Cardiac fibroblast (primary cell): Measurements from ENCODE around the gene PIGS.
"Not testable (repeated sequence)": the region's sequence is repeated elsewhere in the genome, so short reads cannot be mapped to it uniquely, and the experiment has no call there.

Experiments used
- DNase-seq, 2 donors: peaks; one replicate each; pipeline versions ENCODE4 v3.0.0 to v3.0.0-alpha.2; 2010; ENCODE audit warnings: low read depth in 2 of 2
- H3K4me3 ChIP-seq, 2 donors: replicated peaks in 1 of 2; 1 replicate in 1 of 2; 2 replicates in 1 of 2; pipeline ENCODE4 v1.5.1; 2011; ENCODE audit warnings: low read depth in 2 of 2, low read length in 2 of 2, mild to moderate bottlenecking in 2 of 2, moderate library complexity in 1 of 2
- TF ChIP-seq, protein P1 (sequence below): IDR thresholded peaks from one replicate; pipeline ENCODE4 v1.5.1; 2011; ENCODE audit warnings: low read depth, mild to moderate bottlenecking, low read length, inconsistent platforms

PIGS gene

DNA sequence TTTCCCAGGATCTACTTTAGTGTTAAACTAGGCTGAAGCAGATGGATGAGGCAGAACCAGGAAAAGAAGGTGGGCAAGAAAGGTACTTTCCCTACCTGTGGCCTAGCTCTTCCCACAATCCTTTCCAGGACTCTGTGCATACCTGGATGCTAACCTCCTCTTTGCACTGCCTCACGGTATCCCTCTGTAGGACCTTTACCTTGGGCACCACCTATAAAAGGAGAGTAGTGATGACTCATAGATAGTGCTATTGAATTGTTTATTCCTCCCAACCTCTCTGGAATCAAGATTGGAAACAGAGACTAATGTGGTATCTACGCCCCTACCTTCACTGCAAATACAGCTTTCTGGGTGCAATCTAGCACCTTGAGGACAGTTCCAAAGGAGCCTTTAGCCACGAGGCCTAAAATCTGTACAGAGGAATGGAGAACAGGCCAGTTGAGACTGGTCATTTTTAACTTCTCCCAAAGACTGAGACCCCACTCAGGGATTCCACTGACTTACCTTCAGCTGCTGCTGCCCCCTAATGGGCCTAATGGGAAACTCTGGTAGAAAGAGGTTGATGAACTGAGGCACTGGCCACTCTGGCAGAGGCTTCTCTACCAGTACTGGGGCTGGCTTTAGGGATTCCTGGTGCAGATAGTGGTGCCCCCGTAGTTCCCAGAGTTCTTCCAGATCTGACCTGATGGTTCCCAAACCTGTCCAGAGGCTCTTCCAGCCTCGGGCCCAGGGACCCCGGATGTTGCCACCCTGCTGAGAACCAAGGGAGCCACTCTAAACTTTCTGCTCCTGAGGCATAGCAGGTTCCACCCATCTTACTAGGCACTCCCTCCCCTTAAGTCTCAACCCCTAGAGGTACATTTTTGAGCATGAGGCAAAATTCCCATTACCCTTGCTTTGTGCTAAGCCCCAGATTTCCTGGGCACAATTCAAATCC is 41.9 kb upstream of the PIGS start:
- TF ChIP-seq, protein P1, sequence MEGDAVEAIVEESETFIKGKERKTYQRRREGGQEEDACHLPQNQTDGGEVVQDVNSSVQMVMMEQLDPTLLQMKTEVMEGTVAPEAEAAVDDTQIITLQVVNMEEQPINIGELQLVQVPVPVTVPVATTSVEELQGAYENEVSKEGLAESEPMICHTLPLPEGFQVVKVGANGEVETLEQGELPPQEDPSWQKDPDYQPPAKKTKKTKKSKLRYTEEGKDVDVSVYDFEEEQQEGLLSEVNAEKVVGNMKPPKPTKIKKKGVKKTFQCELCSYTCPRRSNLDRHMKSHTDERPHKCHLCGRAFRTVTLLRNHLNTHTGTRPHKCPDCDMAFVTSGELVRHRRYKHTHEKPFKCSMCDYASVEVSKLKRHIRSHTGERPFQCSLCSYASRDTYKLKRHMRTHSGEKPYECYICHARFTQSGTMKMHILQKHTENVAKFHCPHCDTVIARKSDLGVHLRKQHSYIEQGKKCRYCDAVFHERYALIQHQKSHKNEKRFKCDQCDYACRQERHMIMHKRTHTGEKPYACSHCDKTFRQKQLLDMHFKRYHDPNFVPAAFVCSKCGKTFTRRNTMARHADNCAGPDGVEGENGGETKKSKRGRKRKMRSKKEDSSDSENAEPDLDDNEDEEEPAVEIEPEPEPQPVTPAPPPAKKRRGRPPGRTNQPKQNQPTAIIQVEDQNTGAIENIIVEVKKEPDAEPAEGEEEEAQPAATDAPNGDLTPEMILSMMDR = peak; percentile 75
- DNase-seq = peak; percentile 49 to 59
- no peak overlapping the region for H3K4me3 ChIP-seq

DNA sequence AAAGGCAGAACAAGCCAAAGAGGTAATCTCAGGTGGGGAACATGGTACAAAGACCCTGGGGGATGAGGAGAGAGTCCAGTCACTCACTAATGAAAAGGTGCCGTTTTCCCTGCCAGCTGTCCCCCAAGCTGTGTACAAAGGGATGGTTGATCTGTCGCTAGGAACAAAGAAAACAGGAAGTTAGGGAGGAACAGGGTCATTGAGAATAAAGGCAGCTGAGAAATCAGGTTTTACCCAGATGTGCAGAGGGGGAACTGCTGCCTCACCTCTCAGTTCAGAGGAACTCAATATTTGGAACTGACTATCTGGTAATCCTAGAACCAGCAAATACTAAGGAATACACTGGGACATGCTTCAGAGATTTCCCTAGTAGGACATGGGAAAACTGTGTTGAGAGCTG is 41.2 kb upstream of the PIGS start:
- DNase-seq = no peak
- H3K4me3 ChIP-seq = no peak overlapping the region
- TF ChIP-seq, protein P1 = no peak

DNA sequence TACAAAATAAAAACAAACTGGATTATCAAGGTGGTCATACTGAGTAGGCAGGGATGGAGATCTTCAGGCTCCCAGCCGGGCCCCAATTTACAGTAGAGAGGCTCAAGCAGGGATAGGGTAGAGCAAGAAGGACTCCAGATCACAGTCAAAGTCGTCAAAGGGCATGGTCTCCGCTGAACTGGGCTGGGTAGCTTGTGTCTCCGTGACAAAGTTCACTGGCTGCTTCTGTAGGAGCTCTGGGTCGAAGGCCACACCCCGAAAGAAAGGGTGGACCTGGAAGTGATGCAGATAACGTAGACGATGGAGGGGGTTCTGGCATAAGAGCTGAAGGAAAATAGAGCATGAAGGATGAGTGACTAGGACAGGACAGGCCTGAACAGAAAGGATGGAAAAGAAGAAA is 39.1 kb upstream of the PIGS start:
- TF ChIP-seq, protein P1 = no peak
- no peak for DNase-seq
- H3K4me3 ChIP-seq = no peak overlapping the region

DNA sequence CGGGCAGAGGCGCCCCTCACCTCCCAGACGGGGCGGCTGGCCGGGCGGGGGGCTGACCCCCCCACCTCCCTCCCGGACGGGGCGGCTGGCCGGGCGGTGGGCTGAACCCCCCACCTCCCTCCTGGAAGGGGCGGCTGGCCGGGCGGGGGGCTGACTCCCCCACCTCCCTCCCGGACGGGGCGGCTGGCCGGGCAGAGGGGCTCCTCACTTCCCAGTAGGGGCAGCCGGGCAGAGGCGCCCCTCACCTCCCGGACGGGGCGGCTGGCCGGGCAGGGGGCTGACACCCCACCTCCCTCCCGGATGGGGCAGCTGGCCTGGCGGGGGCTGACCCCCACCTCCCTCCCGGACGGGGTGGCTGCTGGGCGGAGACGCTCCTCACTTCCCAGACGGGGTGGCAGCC is 32.7 kb upstream of the PIGS start:
- not testable (repeated sequence) for DNase-seq, H3K4me3 ChIP-seq

DNA sequence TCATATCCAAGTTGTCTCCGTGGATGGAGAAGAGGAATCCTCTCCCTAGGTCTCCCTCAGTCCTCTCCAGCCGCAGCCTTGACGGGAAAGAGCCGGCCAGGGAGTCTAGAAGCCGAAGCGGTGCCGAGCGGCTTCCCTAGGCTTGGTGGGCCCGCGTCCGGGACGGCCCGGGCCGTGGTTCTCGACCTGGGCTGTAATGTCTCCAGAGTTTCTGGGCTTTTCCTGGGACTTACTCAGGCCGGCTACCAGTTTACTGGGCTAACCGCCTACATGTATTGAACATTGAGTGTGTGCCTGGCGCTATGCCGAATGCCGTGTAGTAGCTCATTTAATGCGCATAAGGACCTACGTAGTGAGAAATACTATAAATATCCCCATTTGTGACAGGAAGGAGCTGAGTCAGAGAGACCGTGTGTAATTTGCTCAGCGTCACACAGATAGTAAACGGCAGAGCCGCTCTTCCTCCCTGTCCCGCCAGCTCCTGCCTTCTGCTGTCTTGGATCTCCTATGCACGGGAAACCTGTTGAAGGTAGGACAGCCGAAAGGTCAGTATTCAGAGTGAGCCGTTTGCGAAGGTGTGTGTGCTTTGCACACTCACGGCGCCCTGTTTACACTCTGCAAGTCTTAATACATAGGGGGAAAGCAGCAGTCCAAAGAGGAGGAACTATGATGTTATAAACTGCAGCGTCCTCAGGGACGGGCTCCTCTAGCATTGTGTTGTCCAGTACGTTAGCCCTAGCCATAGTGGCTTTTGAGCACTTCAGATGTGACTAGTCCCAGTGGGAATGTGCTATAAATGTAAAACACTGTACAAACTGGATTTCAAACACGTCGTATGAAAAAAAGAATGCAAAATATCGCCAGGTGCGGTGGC is 28.2 kb upstream of the PIGS start:
- TF ChIP-seq, protein P1 = no peak
- peak; percentile 87 to 95 for DNase-seq
- H3K4me3 ChIP-seq = peak overlapping the region; percentile 77 to 80

DNA sequence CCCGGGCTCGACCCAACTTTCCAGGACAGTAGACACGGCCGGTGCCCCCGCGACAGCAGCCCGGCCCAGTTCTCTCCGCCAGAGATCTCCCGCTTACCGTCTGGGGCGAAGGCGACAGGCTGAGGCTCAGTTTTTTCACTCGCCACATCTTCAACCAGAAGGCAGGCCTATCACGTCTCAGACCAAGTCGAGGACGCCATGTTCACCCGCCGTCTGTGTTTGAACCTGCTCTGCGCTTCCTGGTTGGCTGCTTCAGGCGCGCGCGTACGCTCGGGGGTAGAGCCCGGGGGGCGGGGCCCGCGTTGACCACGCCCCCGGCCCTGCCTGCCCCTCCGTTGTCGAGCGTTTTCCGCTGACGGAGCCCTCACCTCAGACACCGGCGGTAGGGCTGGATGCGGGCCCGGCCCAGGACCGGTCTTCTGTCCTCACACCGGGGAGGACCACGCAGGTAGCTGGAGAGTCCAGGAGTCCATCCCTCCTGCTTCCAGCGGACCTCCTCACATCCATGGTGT is 27.5 kb upstream of the PIGS start, which contains the start of gene SPAG5:
Gene SPAG5, minus strand, starts transcription at position 227 of the 512 bp plus-strand sequence. Its CDS starts 79 bp downstream, at position 148.
- H3K4me3 ChIP-seq = peak within 1 kb of the TSS; percentile 77 to 80
- TF ChIP-seq, protein P1 = no peak
- DNase-seq = peak; percentile 91 to 93

DNA sequence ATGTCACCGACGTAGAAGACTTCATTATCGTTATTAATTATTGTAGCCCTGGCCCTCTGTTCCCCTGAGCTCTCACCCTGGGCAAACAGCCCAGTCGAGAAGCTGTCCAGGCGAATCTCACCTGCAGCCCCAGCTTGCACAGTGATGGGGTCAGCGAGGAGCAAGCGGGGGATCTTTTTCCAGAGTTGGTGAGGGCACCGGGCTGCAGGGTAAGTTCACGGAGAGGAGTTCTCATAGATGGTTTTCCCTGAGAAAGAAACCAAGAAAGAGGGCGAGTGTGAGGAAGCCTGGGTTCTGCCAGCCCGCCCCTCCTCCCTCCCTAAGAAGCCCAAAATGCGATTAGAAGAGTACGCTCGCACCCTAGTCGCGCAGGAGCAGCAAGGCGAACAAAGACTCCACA is 27.1 kb upstream of the PIGS start:
- H3K4me3 ChIP-seq = peak overlapping the region; percentile 77 to 80
- TF ChIP-seq, protein P1 = no peak
- no peak for DNase-seq
